LNCAP (cell line): ENCODE data around the gene NBDY.

Experiments
- CTCF ChIP-seq: fragments of 450-650 bp; IDR thresholded peaks from 2 replicates; pipeline ENCODE4 v1.5.1; 2017; ENCODE audit warnings: mild to moderate bottlenecking

Gene NBDY

DNA sequence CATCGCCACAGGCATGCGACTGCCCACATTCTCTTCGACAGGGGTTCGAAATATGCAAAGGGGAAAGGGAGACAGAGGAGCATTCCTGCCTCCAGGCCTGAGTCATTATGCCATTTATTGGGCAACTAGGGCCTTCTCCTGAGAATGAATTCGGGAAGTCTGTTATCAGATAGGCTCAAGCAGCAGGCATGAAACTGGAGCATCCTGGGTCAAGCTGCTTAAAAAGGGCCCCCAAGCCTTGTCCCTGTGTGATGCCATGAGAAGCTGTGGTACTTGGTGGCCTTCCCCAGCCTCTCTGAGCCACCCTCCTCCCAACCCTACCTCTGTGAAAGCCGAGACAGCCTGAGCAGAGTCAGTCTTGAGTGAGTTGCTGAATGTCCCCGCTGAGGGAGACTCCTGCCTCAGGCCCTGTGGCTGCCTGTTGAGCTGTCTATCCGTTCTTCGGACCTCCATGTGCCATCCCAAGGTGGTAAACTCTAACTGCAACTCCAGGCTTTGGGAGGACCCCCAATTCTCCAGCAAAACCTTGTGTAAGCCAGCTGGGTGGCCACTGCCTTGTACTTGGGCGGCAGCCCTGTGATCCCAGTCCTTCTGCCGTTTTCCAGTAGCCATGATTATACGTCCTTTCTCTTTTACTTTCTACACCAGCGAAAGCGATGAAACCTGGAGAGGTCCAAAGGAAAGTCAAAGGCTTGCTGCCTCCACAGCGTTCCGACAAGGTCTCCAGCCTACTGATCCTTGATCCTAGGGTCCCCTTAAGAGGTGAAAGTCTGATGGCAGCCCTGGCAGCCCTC lies 37.7 kb downstream of the NBDY start:
- no peak for TF ChIP-seq CTCF

- TF ChIP-seq CTCF, result no peak
These were observed 53.3 kb downstream of the NBDY start for GRCh38 chrX:56782352-56782751.

- no peak for TF ChIP-seq CTCF
These were observed 53.9 kb downstream of the NBDY start for GRCh38 chrX:56782791-56783449.

GRCh38 chrX:56783450-56783831 lies 54.4 kb downstream of the NBDY start:
- TF ChIP-seq CTCF, result no peak

- TF ChIP-seq CTCF, result no peak
These were observed 55.1 kb downstream of the NBDY start for GRCh38 chrX:56783996-56784620.

DNA sequence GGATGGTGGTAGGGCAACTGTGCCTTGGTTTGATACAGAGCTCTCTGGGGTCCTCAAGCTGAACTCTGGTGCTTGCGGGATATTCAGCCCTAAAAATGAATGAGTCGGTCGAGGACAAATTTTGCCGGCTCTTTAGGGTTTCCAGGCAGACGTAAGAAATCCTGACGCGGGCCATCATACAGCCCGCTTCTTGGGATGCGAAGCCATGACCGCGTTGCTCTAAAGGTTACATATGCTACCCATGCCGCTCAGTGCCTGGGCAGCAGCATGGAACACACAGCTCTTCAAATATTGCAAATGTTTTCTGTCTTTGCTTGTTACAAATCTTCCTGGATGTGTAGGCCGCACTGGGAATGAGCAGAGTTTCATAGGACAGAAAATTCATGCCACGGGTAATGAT lies 55.6 kb downstream of the NBDY start:
- TF ChIP-seq CTCF, result no peak

GRCh38 chrX:56785442-56785841 lies 56.4 kb downstream of the NBDY start:
- TF ChIP-seq CTCF, result no peak
